Transverse colon (tissue), 4 donors: ENCODE measurements around the gene FMO4.

ENCODE experiments used
- CTCF ChIP-seq, 5 experiments: fragments of 200-600 bp in 3 of 5; fragments of 450-650 bp in 2 of 5; sonication (generic) in 3 of 5; IDR thresholded peaks; 1 replicate in 2 of 5; 2 replicates in 3 of 5; pipeline ENCODE4 v1.5.1; 2016 to 2017; ENCODE audit warnings: antibody characterized with exemption in 5 of 5, inconsistent platforms in 3 of 5, mild to moderate bottlenecking in 2 of 5, moderate library complexity in 1 of 5
- POLR2A ChIP-seq: fragments of 450-650 bp; IDR thresholded peaks from one replicate; pipeline ENCODE4 v1.6.1; 2016; ENCODE audit warnings: antibody characterized with exemption, mild to moderate bottlenecking, moderate library complexity
- POLR2AphosphoS5 ChIP-seq, 3 donors: sonication (generic); formaldehyde crosslinking; IDR thresholded peaks; one replicate each; pipeline ENCODE4 v1.6.1; 2016; ENCODE audit warnings: antibody characterized with exemption in 3 of 3

- TF ChIP-seq CTCF (IDR thresholded peaks at IDR 0.05) (no peak), POLR2AphosphoS5 (IDR thresholded peaks at IDR 0.05) (no peak), POLR2A (no peak)
These were observed 36.4 kb upstream of the FMO4 start for GRCh38 chr1:171277534-171277933.
